Fibroblast of upper back skin (primary cell): ENCODE data around the gene PRDM1.
A peak's percentile ranks its signal among the peaks of the same experiment; 100 is the strongest.

Experiments
- DNase-seq: peaks from one replicate; pipeline ENCODE4 v3.0.0-alpha.2; 2013

Gene PRDM1

DNA sequence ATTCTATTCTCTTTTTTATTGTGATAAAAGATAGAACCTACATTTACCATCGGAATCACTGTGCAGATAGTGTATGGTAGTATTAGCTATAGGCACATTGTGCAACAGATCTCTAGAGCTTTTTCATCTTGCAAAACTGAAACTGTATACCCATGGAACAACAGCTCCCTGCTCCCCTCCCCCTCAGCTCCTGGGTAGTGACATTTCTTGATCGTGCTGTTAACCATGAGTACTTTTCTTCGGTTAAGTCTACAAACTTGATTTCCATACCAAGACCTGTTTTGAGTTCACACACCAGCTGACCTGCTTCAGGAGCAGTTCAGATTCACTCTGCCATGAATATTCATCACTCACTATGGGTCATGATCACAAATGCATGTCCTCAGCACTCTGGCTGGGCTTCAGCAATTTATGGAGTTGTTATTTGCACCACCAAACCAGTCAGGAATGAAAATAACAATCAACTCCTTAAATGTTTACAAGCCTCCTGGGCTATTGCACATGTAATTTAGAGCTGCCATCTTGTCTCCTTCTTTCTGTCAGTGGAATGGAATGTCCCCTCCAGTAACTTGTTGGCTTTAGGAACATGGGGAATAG lies 32.8 kb downstream of the PRDM1 start:
- DNase-seq: no peak

- no peak for DNase-seq
Measured at GRCh38 chr6:106119546-106119945, 33.4 kb downstream of the PRDM1 start.

DNA sequence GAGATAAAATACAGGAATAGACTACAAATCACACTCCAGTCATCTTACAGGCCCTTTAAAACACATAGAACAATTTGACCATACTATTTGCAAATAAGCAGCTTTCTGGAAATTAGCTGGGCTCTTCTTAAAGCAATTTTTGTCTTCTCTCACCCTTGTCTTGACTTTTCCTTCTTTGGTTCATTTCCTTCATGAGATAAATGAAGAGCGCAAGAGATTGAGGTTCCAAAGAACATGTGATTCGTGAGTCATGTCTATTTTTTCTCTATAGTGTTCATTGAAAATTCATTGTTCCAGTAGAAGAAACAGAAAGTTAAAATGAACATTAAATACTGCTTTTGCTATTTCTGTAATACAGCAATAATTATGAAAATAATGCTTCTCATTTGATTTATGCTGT lies 33.9 kb downstream of the PRDM1 start:
- DNase-seq: no peak

DNA sequence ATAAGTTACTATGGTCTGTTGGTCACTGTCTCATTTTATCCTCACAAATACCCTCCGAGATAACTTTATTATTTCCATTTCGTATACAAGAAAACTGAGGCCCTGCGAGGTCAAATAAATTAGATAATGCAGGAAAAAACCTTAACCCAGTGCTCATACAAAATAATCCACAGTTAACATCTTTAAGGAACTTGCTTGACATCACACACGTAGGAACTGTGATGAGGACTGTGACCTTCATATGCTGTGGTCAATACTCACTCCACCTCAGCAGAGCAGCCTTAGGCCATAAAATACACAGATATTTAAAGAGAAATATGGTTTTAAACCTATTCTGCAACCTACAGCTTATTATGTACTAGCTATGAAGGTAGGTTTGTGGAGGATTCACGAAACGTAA lies 34.3 kb downstream of the PRDM1 start:
- DNase-seq: no peak

DNA sequence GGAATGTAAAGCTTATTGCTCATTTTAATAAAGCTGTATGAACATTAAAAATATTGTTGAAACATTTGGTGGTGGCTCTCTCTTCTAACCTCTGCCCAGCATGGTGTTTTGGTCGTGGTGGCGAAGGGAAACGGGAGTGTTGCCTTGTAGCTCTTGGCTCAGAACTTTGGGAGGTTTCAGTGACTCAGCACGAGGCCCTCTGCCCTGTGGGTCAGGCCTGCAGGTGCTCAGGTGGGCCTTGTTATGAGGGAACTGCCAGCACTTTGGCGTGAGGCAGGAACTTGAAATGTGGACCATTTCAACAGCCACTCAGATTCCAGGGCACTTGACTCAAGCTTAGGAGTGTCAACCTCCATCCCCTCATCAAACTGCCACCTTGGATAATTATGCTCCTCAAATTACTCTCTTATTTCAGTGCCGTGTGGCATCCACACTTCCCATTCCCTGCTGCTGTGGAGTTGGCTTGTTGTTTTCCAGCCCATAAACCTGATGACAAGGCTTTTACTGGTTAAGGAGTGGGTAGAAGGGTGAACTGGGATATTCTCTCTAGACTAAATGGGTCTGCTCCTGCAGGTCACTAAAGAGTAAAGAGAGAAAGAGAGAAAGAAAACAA lies 36.3 kb downstream of the PRDM1 start:
- DNase-seq: no peak

DNA sequence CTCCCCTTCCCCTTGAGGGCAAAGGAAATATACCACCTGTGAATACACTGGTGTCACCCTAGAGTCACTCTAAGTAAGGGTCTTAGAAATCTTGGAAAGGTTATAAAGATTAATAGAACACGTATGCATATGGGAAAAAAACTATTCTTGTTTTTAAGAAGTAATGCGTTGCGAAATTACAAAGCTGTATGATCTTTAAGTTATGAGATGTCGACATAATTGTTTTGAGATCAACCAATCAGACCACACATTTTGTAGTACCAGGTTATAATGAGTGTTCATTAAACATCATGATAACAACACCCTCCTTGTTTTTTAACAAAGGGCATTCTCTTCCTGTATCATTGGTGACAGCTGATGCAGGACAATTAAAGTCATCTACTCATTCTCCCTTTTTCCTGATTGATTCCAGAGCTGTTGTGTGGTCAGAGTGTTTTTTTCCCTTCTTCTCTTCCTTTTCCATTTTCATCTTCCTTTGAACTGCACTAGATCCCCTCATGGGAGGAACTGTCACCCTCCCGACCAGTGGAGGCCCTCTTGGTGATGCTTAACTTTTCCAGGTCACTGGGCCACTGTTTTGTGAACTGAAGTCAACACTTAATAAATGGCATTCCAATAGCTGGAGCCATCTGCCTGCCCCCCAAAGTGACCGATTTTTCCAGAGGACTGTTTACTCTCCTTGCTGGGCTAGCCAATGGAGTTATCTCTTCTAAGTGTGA lies 37.0 kb downstream of the PRDM1 start:
- DNase-seq: no peak

GRCh38 chr6:106124015-106124414 lies 37.9 kb downstream of the PRDM1 start:
- DNase-seq: no peak

GRCh38 chr6:106124437-106125430 lies 38.6 kb downstream of the PRDM1 start:
- DNase-seq: no peak

DNA sequence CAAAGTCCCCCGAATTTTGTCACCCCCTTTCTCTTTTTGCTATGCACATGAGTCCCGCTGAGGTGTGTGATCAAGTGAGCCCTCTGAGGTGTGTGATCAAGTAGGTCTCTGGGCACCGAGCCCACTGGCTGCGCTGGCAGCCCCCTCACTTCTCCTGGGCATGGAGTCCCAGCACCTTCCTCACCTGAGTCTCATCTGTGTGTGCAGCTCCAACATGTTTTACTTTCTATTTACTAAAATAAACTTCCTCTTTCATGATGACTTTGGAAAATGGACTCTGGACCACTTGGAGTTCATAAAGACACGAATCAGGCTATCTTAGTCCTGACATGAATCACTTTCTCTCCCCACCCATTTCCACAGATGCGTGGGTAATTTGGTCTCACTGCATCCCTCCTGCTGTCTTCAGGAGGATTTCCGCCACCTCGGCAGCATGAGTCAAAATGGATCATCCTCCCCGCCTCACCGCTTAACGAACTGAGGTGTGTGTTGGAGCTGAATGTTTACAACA lies 39.8 kb downstream of the PRDM1 start:
- DNase-seq: no peak

DNA sequence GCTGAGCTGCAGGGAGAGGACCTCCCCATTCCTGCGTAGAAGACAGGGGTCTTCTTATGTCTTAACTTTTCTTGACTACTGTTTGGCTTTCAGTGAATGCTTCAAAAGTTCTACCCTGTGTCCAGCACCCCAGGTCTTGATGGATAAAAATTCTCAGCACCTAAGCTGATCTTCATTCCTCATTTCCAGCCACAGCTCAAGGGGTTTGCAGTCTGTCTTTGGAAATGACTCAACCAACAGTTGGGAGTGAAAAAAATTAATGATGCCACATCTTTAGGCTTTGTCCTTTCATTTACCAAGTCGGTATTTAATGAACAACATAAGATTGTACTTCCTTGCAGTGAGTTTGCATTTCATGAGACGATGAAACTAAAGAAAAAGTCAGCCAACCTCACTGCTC lies 40.3 kb downstream of the PRDM1 start:
- DNase-seq: no peak

- peak; percentile 94 for DNase-seq
Measured at GRCh38 chr6:106128981-106129781, 43.0 kb downstream of the PRDM1 start.

DNA sequence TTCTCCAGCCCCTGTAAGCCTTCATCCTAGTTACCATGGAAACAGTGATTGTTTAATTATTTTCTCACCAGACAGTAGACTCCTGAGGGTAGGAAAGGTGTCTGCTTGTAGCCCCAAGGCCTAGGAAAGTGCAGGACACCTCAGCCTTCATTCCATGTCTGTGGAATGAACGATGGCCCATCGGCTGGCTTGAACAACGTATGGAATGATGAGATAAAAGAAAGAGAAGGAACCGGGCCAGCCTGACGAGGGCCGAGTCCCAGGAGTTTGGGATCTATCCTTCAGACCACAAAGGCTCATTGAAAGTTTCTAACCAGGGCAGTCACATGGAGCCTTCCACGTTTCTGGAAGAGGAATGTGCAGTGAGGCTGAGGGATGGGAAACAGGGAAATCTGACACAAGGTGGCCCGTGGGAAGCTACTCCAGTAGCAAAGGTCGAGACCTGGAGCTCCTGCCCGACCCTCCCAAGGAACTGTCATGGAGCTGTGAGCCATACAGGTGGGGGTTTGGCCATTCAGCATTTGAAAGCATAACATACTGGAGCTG lies 46.1 kb downstream of the PRDM1 start:
- no peak for DNase-seq

DNA sequence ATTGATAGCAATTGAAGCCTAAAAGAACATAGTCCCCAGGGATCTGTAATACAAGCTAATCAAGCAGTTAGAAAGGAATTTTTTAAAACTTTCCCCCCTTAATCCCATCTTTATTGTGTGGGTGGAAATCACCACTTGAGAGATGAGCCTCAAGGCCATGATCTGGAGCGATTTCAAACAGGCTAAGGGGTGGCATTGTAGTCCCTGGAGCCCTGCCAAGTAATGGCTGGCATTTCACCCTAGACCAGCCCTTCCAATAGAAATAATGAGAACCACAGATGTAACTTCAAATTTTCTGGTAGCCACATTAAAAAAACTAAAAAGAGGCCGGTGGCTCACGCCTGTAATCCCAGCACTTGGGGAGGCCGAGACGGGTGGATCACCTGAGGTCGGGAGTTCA lies 46.9 kb downstream of the PRDM1 start:
- DNase-seq: no peak

GRCh38 chr6:106134087-106134770 lies 48.1 kb downstream of the PRDM1 start:
- no peak for DNase-seq

DNA sequence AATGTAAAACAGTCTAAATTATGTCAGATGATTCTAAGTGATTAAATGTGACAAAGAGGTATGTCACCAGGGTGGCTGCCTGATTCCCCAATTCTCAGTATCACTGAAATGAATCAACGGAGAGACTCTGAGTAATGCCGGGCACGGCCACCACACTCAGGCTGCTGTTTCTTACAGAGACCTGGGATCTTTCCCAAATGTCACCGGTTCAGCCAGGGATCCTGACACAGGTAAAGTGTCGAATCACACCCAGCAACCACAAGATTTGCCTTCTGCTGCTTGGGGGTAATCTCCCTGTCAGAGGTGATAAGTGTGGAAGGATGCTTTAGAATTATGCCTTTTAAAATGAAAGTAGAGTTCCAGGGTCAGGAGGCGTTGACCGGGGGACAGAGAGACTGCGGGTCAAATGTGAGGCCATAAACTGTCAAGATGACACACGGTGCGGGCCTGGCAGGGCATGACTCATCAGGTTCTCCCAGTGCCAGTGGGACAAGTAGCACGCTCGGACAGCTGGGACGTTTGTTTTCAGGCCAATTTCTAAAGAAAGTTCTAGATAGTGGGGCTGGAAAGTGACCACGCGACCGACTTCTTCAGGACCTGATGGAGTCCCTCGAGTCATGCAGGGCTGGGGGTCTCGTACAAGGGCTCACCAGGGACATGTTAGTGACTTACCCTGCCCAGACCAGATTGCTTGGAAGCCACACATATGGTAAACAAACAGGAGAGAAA lies 48.9 kb downstream of the PRDM1 start:
- DNase-seq: no peak

DNA sequence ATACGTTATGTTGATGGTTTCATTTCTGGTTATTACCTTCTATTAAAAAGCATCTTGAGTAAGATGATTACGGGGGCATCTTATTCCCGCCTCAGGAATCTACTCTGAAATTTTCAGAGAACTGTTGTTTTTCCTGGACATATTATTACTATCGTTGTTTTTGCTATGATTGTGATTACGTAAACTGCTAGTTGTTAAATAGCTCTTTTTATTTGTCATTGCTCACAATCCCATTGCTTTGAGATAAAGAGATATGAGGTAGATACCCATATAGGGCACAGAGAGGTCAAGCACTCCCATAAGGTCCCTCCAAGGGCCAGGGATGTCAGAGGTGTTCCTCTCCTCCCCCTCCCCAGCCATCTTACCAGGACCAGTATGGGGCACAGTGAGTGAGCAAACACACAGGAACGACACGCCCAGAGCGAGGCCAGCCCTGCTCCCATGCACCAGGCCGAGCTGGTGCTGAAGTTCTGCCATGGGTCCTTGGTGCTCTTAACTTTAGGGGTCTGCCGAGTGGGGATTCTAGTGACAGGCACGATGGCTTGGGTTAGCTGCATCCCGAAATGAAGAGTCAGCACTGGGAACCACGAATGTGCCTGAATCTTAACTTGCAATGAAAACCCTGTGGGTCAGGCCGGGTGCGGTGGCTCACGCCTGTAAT lies 49.9 kb downstream of the PRDM1 start:
- no peak for DNase-seq

GRCh38 chr6:106136845-106137244 lies 50.7 kb downstream of the PRDM1 start:
- DNase-seq: no peak

DNA sequence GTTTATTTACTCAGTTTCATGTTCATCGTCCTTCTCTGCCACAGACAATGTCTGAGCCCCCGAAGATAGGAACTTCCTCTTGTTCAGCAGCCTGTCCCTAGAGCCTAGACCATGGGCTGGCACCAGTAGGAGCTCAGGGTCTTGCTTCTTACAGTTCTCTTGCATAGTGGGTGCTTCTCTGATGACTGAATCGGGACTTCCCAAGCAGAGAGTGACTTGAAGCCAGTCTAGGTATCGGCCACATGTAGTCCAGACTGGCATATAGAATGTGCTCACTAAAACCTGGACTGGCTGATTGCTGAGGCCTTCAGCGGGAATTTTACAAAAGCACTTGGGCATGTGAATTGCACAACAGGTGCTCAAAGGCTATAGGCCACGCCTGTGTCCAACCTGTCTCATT lies 52.0 kb downstream of the PRDM1 start:
- DNase-seq: no peak

GRCh38 chr6:106141441-106142237 lies 55.5 kb downstream of the PRDM1 start:
- DNase-seq: peak; percentile 20
